H1 (cell line): ENCODE measurements around the gene SMPDL3B. TPM values are rescaled to one million over a fixed set of nuclear protein-coding genes. Genes with fewer than 3 reads are reported as not detected.

ENCODE experiments used
- EP300 ChIP-seq, 2 experiments: IDR thresholded peaks; 1 replicate in 1 of 2; 2 replicates in 1 of 2; pipeline ENCODE4 v1.6.1; 2011 to 2012; ENCODE audit warnings: low read depth in 2 of 2, low read length in 2 of 2, mild to moderate bottlenecking in 2 of 2, borderline replicate concordance in 1 of 2, inconsistent platforms in 1 of 2, moderate library complexity in 1 of 2
- HDAC6 ChIP-seq: IDR thresholded peaks from one replicate; pipeline ENCODE4 v1.7.1; 2012; ENCODE audit warnings: low read depth, mild to moderate bottlenecking, inconsistent platforms, low read length, moderate library complexity
- polyA plus RNA-seq, 7 experiments: library from polyadenylated mRNA; depleted of rRNA in 3 of 7; stranded (reverse) in 5 of 7; unstranded in 2 of 7; fragments of >200 nt in 5 of 7; fragments of 200-250 nt in 2 of 7; gene quantifications; 1 replicate in 5 of 7; 2 replicates in 1 of 7; 4 replicates in 1 of 7; pipeline versions ENCODE4 v1.2.1 to v1.2.3, GENCODE V29; 2011 to 2013; ENCODE audit warnings: missing spikeins in 2 of 7, mixed read lengths in 2 of 7
- total RNA-seq: library from RNA; stranded (reverse); fragmentation: NEBNext Ultra II Directional; extraction: Animal tissue kit (Norgen Biotek cat#: 25700); gene quantifications from 2 replicates; pipeline ENCODE4 v1.2.1, GENCODE V29; 2021

The SMPDL3B gene
- total and polyA plus RNA-seq, 2 of the 8 experiments (the other 6 are each of a cell fraction or from before 2014, with no cell fraction given): 54.7 to 143 TPM

GRCh38 chr1:27889506-27889905, 45.3 kb upstream of the SMPDL3B start (continued):
- TF ChIP-seq EP300 (IDR thresholded peaks at IDR 0.05; ENCODE audit: borderline replicate concordance in 1 of 2, low read depth in 2 of 2, low read length in 2 of 2) (no peak), HDAC6 (no peak)
